Colon (tissue), 2 donors: Measurements from ENCODE around the gene PTPRN2.
"Not testable (repeated sequence)": the region's sequence is repeated elsewhere in the genome, so short reads cannot be mapped to it uniquely, and the experiment has no call there.

Experiments used
- FAIRE-seq: peaks from 2 replicates; lab custom pipeline; 2012; peaks lifted over from hg19 to GRCh38; lab: Jason Lieb, UNC
- donor health status: control.
- donor health status: control.

PTPRN2 gene

GRCh38 chr7:158295966-158296797 is 291.4 kb downstream of the PTPRN2 start:
- no peak for FAIRE-seq

- not testable (repeated sequence) for FAIRE-seq
Measured at GRCh38 chr7:158294468-158295215, 293.0 kb downstream of the PTPRN2 start.

GRCh38 chr7:158292948-158293347 is 294.7 kb downstream of the PTPRN2 start:
- FAIRE-seq = no peak

GRCh38 chr7:158291998-158292397 is 295.6 kb downstream of the PTPRN2 start:
- FAIRE-seq = no peak

- no peak for FAIRE-seq
Measured at GRCh38 chr7:158289761-158290523, 297.7 kb downstream of the PTPRN2 start.

GRCh38 chr7:158289231-158289630 is 298.4 kb downstream of the PTPRN2 start:
- no peak for FAIRE-seq

GRCh38 chr7:158286210-158286609 is 301.4 kb downstream of the PTPRN2 start:
- FAIRE-seq = no peak

- no peak for FAIRE-seq
Measured at GRCh38 chr7:158285383-158285770, 302.2 kb downstream of the PTPRN2 start.

GRCh38 chr7:158284617-158285382 is 302.8 kb downstream of the PTPRN2 start:
- no peak for FAIRE-seq

- no peak for FAIRE-seq
Measured at GRCh38 chr7:158284121-158284520, 303.5 kb downstream of the PTPRN2 start.

- FAIRE-seq = no peak
Measured at GRCh38 chr7:158283016-158283974, 304.3 kb downstream of the PTPRN2 start.

GRCh38 chr7:158282461-158283001 is 305.1 kb downstream of the PTPRN2 start:
- no peak for FAIRE-seq

- FAIRE-seq = no peak
Measured at GRCh38 chr7:158281441-158281840, 306.2 kb downstream of the PTPRN2 start.

- FAIRE-seq = no peak
Measured at GRCh38 chr7:158280448-158281144, 307.0 kb downstream of the PTPRN2 start.

GRCh38 chr7:158279539-158280447 is 307.8 kb downstream of the PTPRN2 start:
- FAIRE-seq = no peak

- FAIRE-seq = no peak
Measured at GRCh38 chr7:158278745-158279320, 308.8 kb downstream of the PTPRN2 start.

GRCh38 chr7:158277219-158278141 is 310.1 kb downstream of the PTPRN2 start:
- no peak for FAIRE-seq
